ACC112 (cell line): Measurements from ENCODE around the gene TANGO2.

Experiments used
- H2AFZ ChIP-seq: fragments of 200-600 bp; sonication (generic); one replicate; pipeline ENCODE4 v1.6.0; 2017; ENCODE audit warnings: antibody characterized with exemption, low read length; ENCODE audit not compliant: unreplicated experiment
- H3K27ac ChIP-seq: fragments of 200-600 bp; sonication (generic); 2 replicates; pipeline ENCODE4 v1.5.1; 2014; ENCODE audit warnings: low read depth, mild to moderate bottlenecking, antibody characterized with exemption, low read length, moderate library complexity
- H3K27me3 ChIP-seq: fragments of 200-600 bp; sonication (generic); 2 replicates; pipeline ENCODE4 v1.6.1; 2014; ENCODE audit warnings: mild to moderate bottlenecking, antibody characterized with exemption, low read length, moderate library complexity, mixed read lengths; ENCODE audit not compliant: insufficient read depth
- H3K36me3 ChIP-seq: fragments of 200-600 bp; sonication (generic); 2 replicates; pipeline ENCODE4 v1.6.1; 2016; ENCODE audit warnings: mild to moderate bottlenecking, antibody characterized with exemption, low read length, moderate library complexity, mixed read lengths; ENCODE audit not compliant: insufficient read depth
- H3K4me1 ChIP-seq: fragments of 200-600 bp; sonication (generic); one replicate; pipeline ENCODE4 v1.6.1; 2016; ENCODE audit warnings: low read length, mixed read lengths; ENCODE audit not compliant: insufficient read depth, unreplicated experiment, control insufficient read depth
- H3K4me3 ChIP-seq: fragments of 200-600 bp; sonication (generic); 2 replicates; pipeline ENCODE4 v1.5.1; 2014; ENCODE audit warnings: mild to moderate bottlenecking, low read depth, low read length
- H3K79me2 ChIP-seq: fragments of 200-600 bp; sonication (generic); one replicate; pipeline ENCODE4 v1.6.0; 2016; ENCODE audit warnings: low read length; ENCODE audit not compliant: control insufficient read depth, unreplicated experiment, insufficient read depth

TANGO2 gene

GRCh38 chr22:20114506-20115475 lies 93.9 kb downstream of the TANGO2 start:
- Histone ChIP-seq H3K27me3 (no peaks in the 10 kb centered on the region), H3K36me3 (peaks cover 4% of the 10 kb centered on the region; the same call in 1 of the 2 replicates), H3K4me1 (peaks cover 15% of the 10 kb centered on the region), H2AFZ (no peak overlapping the region), H3K4me3 (peak overlapping the region; percentile 91; the same call in 1 of the 2 replicates), H3K27ac (no peak overlapping the region), H3K79me2 (peaks cover 39% of the 10 kb centered on the region)

DNA sequence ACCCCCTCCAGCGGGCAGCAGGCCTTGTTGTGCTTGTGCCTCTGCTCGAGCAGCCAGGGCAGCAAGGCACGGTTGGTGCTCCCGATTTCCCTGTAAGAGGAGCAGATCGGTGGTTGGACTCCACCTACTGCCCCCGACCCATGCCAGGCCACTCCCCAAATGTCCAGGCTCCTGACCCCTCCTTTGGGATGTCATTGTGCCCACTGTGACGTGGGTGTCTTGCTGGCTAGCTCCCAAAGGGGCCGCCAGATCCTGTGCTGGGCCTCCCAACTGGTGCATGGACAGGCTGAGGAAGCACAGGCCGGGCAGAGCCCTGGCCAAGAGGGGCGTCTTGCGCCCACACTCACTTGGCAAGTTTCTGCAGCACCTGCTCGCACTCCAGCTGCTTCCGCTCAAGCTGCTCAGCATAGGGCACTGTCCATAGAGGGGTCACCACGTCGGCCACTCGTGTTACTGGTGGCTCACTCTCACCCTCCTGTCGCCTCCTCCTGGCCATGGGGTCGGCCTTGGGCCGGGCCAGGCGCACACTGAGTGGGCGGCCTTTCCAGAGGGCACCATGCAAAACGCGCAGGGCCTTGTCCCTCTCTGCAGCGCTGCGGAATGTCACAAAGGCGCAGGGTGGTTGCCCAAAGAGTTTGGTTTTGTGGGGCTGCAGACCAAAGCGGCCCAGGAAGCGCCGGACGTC lies 94.9 kb downstream of the TANGO2 start, which contains the start of gene RANBP1:
TSS of gene RANBP1 (plus strand) at position 414 of the 685 bp plus-strand sequence. CDS start at position 495, 81 bp downstream.
- H3K4me3 ChIP-seq = peak within 1 kb of the TSS; percentile 91
- peak within 1 kb of the TSS; percentile 61 for H3K27ac ChIP-seq
- peaks cover 15% of the 10 kb centered on the region for H3K4me1 ChIP-seq
- H3K27me3 ChIP-seq = no peaks in the 10 kb centered on the region
- H2AFZ ChIP-seq = peak within 1 kb of the TSS; percentile 51
- peaks cover 49% of the 10 kb centered on the region for H3K79me2 ChIP-seq
- peaks cover 4% of the 10 kb centered on the region; the same call in 1 of the 2 replicates for H3K36me3 ChIP-seq

DNA sequence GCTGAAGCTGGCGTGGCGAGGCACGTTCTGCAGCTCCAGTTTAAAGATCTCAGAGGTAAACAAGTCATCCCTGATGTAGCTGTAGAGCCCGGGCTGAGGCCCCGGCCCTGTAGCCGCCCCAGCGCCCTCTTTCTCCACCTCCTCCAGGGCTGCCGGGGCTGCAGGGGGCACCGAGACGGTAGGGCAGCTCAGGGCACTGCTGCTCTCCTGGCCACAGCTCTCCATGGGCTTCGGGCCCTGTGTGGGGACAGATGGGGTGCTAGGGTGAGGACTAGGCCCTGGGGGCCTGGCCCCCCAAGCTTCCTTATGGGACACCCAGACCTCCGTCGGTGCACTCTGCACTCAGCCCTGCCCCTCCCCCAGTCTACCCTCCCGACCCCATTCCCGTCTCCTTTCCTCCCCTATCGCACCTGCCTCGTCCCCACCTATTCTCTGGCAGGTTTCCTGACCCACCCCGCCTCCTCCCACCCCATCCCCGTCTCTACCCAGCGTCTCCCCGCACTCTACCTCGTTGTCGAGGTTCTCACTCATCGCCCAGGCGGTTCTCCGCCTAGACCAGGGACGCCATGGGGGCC lies 95.6 kb downstream of the TANGO2 start:
- peaks cover 15% of the 10 kb centered on the region for H3K4me1 ChIP-seq
- peak overlapping the region; percentile 51 for H2AFZ ChIP-seq
- H3K4me3 ChIP-seq = peak overlapping the region; percentile 91
- H3K79me2 ChIP-seq = peaks cover 53% of the 10 kb centered on the region
- peak overlapping the region; percentile 61 for H3K27ac ChIP-seq
- no peaks in the 10 kb centered on the region for H3K27me3 ChIP-seq
- peaks cover 4% of the 10 kb centered on the region; the same call in 1 of the 2 replicates for H3K36me3 ChIP-seq
